ENCODE data around the gene LGR4.

DNA sequence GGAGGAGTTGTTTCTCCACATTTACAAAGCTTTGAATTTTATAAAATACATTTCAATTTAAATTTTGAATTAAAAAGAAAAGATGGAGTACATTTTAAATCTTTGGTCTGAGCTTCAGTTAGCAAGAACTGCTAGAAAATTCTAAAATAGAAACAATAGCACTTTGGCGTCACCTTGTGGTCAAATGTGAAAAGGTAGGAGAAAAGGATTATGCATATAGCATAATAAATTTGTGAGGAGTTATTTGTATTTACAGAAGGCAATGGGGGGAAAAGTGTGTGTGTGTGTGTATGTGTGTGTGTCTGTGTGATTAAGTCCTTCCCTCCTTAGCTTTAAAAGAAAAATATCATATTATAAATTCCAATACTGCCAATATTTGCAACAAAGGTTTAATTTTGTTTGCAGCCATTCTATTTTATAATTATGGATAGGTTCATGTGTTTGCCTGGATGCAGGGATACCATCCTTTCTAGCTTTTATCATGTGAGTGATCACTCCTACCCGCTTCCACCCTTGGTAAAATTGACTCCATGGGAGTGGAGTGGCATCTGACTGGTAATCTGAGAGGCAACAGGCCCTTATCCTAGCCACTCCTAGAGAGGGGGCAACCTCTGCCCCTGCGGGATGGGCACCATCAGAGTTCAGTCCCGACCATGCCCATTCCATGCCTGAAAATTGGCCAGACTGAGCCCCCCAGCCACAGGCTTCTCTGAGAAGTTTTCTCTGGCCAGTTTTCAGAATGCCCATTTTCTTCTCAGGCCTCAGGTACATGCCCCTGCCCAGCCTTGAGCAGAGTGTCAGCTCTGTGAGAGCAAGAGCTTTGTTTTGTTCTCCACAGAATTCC is 13.6 kb upstream of the LGR4 start:
- TF ChIP-seq, protein P1, sequence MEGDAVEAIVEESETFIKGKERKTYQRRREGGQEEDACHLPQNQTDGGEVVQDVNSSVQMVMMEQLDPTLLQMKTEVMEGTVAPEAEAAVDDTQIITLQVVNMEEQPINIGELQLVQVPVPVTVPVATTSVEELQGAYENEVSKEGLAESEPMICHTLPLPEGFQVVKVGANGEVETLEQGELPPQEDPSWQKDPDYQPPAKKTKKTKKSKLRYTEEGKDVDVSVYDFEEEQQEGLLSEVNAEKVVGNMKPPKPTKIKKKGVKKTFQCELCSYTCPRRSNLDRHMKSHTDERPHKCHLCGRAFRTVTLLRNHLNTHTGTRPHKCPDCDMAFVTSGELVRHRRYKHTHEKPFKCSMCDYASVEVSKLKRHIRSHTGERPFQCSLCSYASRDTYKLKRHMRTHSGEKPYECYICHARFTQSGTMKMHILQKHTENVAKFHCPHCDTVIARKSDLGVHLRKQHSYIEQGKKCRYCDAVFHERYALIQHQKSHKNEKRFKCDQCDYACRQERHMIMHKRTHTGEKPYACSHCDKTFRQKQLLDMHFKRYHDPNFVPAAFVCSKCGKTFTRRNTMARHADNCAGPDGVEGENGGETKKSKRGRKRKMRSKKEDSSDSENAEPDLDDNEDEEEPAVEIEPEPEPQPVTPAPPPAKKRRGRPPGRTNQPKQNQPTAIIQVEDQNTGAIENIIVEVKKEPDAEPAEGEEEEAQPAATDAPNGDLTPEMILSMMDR (IDR thresholded peaks at IDR 0.05): peak; percentile 89 to 94 (median 90)
- TF ChIP-seq EP300 (IDR thresholded peaks at IDR 0.05): no peak
